ENCODE data around the gene MICAL2.

MICAL2 gene

DNA sequence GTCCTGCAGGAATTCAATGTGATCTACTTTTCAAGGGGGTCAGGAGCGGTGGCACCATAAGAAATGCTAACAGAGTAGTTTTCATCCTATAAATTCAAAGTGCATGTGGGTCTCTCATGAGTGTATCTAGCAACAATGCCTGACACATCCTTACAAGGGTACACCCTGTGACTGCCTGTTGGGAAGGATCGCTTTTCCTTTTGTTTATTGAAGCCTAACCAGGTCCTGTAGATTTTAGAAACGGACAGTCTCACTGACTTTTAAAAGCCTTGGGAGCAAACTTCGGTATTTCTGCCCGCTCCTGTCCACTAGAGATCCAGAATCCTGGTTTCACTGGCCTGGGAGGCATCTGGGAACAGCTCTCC, 102.4 kb downstream of the MICAL2 start:
- H3K4me1 Mint-ChIP-seq, result peaks cover 12 to 28% of the 10 kb centered on the region in 2 donors
- H3K9me3 Mint-ChIP-seq, result no peaks in the 10 kb centered on the region
- peaks cover 18 to 48% of the 10 kb centered on the region in 2 donors for H3K27me3 Mint-ChIP-seq
- H3K4me3 Mint-ChIP-seq, result no peak overlapping the region
- H3K36me3 Mint-ChIP-seq, result no peaks in the 10 kb centered on the region
- ATAC-seq (replicated peaks), result no peak
- no peak for DNase-seq
- no peak overlapping the region for H3K27ac Mint-ChIP-seq

DNA sequence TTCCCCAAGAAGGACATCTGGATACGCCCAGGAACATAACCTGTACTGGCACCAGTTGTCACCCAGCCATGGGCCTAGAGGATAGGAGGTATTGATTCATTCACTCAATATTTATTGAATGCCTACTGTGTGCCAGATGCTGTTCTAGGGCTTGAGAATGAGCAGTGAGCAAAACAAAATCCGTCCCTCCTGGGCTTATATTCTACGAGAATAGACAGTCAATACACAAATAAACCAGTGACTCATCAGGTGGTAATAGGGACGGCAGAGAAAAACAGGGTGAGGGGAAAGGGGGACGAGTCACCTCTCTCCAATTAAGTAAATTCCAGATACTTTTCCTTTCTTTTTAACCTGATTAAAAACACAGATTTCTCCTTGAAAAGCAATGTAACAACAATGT, 103.5 kb downstream of the MICAL2 start:
- Mint-ChIP-seq H3K27ac (no peak overlapping the region), H3K27me3 (peaks cover 25 to 52% of the 10 kb centered on the region in 2 donors), H3K9me3 (no peaks in the 10 kb centered on the region), H3K36me3 (no peaks in the 10 kb centered on the region), H3K4me3 (no peak overlapping the region), H3K4me1 (peaks cover 12 to 28% of the 10 kb centered on the region in 2 donors)
- DNase-seq (no peak), ATAC-seq (replicated peaks) (no peak)

DNA sequence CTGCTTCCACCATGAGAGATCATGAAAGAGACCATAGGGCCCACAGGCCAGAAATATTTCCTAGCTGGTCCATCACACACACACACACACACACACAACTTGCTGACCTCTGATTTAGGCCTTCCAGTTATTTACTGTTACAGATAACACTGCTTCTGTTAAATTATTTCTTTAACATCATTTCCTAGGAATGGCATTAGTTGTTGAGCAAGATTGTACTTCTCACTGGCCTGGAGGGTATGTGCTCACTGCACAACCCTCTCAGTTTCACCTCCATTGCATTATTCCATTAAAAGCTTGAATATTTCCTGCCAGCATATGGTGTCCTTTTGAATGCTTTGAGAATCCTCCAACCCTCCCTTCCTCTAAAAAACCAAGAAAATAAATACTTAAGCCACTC, 104.4 kb downstream of the MICAL2 start:
- Mint-ChIP-seq H3K4me1 (peaks cover 12 to 28% of the 10 kb centered on the region in 2 donors), H3K36me3 (no peaks in the 10 kb centered on the region), H3K4me3 (no peak overlapping the region), H3K27me3 (peaks cover 24 to 54% of the 10 kb centered on the region in 2 donors), H3K9me3 (no peaks in the 10 kb centered on the region), H3K27ac (no peak overlapping the region)
- DNase-seq (no peak), ATAC-seq (replicated peaks) (no peak)

DNA sequence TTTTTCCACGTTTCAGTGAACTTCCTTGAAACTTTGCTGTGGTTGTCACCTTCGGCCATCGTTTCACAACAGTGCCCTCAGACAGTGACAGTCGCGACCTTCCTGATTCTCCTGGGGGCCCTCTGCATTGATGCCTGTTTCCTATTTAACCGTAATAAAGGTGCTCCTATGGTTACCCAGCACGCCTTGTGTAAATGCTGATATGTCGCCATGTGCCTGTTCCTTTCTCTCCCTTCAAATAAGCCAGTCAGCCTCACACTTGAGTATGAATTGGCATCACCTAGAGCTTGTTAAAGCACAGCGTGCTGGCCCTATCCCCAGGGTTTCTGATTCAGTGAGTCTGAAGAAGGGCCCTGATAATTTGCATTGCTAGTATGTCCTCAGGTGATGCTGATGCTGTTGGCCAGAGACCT, 104.8 kb downstream of the MICAL2 start:
- H3K9me3 Mint-ChIP-seq, result no peaks in the 10 kb centered on the region
- peaks cover 24 to 56% of the 10 kb centered on the region in 2 donors for H3K27me3 Mint-ChIP-seq
- no peak for DNase-seq
- H3K36me3 Mint-ChIP-seq, result no peaks in the 10 kb centered on the region
- H3K4me3 Mint-ChIP-seq, result no peak overlapping the region
- ATAC-seq (replicated peaks), result peak; percentile 40 to 57
- peaks cover 12 to 28% of the 10 kb centered on the region in 2 donors for H3K4me1 Mint-ChIP-seq
- no peak overlapping the region for H3K27ac Mint-ChIP-seq

DNA sequence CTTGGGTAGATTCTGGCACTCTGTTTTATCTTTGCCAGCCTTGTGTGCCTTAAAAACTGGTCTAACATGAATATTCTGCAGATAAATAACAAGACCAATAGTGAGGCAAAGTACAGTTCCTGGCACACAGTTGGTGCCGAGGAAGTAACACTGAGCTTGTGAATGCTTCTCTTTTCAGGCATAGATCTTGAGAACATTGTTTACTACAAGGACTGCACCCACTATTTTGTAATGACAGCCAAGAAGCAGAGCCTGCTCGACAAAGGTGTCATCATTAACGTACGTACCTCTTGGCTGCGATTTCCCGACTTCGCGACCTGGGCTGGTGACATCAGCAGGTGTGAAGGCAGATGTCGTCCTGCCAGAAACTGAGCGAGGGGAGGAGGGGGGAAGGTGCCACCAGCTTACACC, 105.7 kb downstream of the MICAL2 start:
- Mint-ChIP-seq H3K27ac (no peak overlapping the region), H3K4me1 (peaks cover 12 to 25% of the 10 kb centered on the region in 2 donors), H3K9me3 (no peaks in the 10 kb centered on the region)

DNA sequence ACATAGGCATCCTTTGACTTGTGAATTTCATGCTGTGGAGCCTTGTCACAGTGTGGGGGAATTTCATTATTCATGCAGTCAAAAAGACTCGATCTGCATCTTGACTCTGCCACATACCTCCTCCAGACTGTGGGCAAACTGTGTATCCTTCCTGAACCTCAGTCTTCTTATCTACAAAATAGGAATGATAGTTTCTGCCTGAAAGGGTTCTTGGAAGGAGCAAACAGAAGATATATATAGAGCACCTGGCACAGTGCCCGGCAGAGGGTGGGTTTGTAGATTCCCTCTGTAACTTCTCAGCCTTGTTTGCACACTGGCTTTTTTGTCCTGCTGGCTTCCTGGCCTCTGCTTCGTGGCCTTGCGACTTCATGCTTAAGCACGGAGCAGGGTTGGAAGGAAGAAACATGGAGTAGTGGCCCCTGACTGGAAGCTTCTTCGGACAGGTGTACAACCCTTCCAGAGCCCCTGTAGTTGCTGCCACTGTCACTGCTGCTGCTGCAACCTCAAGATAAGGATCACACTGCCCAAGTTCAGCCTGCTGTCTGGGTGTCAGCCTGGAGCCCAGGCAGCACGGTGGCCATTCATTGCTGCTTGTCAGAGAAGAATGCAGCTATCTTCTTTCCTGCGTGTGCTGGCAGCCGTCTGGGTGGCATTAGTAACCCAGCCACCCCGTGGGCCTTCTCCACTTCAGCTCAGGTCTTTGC, 106.4 kb downstream of the MICAL2 start:
- H3K27ac Mint-ChIP-seq, result no peak overlapping the region
- H3K36me3 Mint-ChIP-seq, result no peaks in the 10 kb centered on the region
- peaks cover 7 to 17% of the 10 kb centered on the region in 2 donors for H3K4me1 Mint-ChIP-seq
- DNase-seq (no peak), ATAC-seq (replicated peaks) (no peak)
- H3K27me3 Mint-ChIP-seq, result peaks cover 29 to 45% of the 10 kb centered on the region in 2 donors
- no peak overlapping the region for H3K4me3 Mint-ChIP-seq
- H3K9me3 Mint-ChIP-seq, result no peaks in the 10 kb centered on the region

More for the DNA sequence above, 105.7 kb downstream of the MICAL2 start:
- H3K36me3 Mint-ChIP-seq, result no peaks in the 10 kb centered on the region
- no peak overlapping the region for H3K4me3 Mint-ChIP-seq
- no peak for DNase-seq
- ATAC-seq (replicated peaks), result no peak
- peaks cover 24 to 51% of the 10 kb centered on the region in 2 donors for H3K27me3 Mint-ChIP-seq

DNA sequence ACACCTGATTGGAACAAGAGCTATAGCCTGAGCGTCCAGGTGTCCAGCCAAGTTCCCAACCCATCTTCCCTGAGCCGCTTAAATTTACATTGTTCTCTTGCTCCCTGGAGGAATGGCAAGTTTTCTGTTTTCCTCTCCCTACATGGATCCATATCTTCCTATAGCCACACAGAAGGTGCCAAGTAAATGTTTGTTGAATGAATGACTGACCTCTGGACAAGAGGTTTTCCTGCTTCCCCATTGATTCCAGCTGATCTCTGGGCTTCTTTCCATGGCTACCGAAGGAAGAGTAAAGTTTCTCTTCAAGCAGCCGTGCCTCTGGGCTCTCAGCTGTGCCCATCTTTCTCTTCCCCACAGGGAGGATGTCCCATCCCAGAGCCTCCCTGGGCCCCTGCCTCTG, 107.5 kb downstream of the MICAL2 start:
- Mint-ChIP-seq H3K4me1 (peaks cover 7 to 14% of the 10 kb centered on the region in 2 donors), H3K27ac (no peak overlapping the region), H3K9me3 (no peaks in the 10 kb centered on the region), H3K36me3 (no peaks in the 10 kb centered on the region), H3K27me3 (peaks cover 29 to 45% of the 10 kb centered on the region in 2 donors), H3K4me3 (no peak overlapping the region)
- DNase-seq, result no peak
- no peak for ATAC-seq (replicated peaks)

DNA sequence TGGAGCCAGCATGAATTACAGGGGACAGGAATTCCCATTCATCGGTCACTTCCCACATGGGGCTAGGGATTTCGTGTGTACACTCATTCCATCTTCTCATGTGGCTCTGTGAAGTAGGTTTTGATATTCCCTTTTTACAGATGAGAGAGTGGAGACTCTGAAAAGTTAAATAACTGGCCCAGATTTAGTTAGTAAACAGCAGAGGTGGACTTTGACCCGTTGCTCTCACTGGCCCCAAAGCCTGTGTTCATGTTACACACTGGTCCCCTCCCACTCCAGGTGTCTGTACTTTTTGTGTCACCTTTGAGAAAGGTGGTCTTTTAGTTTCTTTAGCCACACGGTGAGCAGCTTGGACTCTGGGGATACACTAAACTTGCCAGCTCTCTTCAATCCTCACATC, 108.5 kb downstream of the MICAL2 start:
- Mint-ChIP-seq H3K9me3 (no peaks in the 10 kb centered on the region), H3K27me3 (peaks cover 29 to 45% of the 10 kb centered on the region in 2 donors), H3K4me3 (no peak overlapping the region), H3K36me3 (no peaks in the 10 kb centered on the region), H3K4me1 (peaks cover 7 to 20% of the 10 kb centered on the region in 2 donors), H3K27ac (no peak overlapping the region)
- DNase-seq, result no peak
- ATAC-seq (replicated peaks), result no peak

DNA sequence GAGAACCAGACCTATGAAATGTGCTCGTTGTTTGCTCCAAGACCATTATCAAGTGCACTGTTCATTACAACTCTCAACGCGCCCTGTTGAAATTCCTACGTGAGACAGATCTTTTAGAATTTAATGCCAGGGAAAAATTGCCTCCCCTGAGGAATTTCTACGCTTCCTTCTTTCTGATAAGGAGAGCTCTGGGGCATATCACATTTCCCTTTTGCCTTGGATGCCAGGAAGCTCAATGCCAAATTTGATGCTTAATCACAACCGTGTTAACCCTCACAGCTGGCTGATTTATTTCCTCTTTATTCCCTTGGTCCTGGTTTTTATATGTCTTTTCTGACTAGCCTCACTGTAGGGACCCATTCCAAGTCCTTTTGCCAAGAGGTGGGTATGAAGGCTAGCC, 109.4 kb downstream of the MICAL2 start:
- Mint-ChIP-seq H3K36me3 (no peaks in the 10 kb centered on the region), H3K27ac (no peak overlapping the region), H3K4me1 (peaks cover 14 to 27% of the 10 kb centered on the region in 2 donors)

DNA sequence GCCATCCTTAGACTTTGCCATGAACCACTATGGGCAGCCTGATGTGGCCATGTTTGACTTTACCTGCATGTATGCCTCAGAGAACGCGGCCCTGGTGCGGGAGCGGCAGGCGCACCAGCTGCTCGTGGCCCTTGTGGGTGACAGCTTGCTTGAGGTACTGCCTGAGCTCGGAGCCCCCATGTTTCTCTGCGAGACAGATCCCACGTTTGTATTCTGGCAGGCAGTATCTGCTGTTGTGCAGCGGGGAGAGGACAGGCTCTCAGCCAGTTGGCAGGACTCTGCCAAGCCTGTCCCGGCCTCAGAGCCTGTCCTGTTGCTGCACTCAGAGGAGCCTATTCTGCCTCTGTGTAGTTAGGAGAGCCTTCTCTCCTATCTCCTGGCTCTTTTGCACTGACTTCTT, 109.9 kb downstream of the MICAL2 start:
- peaks cover 22 to 47% of the 10 kb centered on the region in 2 donors for H3K27me3 Mint-ChIP-seq
- H3K4me1 Mint-ChIP-seq, result peaks cover 10 to 22% of the 10 kb centered on the region in 2 donors
- no peak overlapping the region for H3K4me3 Mint-ChIP-seq
- no peaks in the 10 kb centered on the region for H3K9me3 Mint-ChIP-seq
- H3K27ac Mint-ChIP-seq, result no peak overlapping the region
- ATAC-seq (replicated peaks), result no peak
- DNase-seq, result no peak
- no peaks in the 10 kb centered on the region for H3K36me3 Mint-ChIP-seq

More for the DNA sequence above, 109.4 kb downstream of the MICAL2 start:
- DNase-seq, result no peak
- Mint-ChIP-seq H3K4me3 (no peak overlapping the region), H3K27me3 (peaks cover 28 to 49% of the 10 kb centered on the region in 2 donors), H3K9me3 (no peaks in the 10 kb centered on the region)
- no peak for ATAC-seq (replicated peaks)

DNA sequence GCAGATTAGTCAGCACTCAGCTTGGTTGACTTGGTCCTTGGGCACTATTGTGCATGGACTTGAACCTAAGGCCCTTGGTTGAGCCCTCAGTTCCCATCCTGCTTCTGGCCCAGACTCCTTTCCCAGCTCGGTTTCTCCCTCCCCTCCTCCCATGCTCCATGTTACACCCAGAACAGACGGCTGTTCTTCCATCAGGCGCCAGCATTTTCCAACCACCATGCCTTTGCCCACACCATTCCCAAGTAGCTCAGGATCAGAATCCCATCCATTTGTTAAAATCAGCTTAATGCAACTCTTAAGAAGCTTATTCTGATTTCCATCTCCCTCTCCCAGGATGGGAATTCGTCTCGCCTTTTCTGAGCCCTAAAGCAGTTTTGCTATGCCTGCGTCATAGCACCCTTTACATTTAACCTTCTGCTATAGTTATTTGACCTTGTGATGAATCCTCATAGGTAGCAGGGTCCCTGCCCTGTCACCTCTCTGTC, 110.7 kb downstream of the MICAL2 start:
- no peak overlapping the region for H3K27ac Mint-ChIP-seq
- H3K36me3 Mint-ChIP-seq, result no peaks in the 10 kb centered on the region
- H3K9me3 Mint-ChIP-seq, result no peaks in the 10 kb centered on the region
- no peak for ATAC-seq (replicated peaks)
- H3K27me3 Mint-ChIP-seq, result peaks cover 22 to 39% of the 10 kb centered on the region in 2 donors
- H3K4me3 Mint-ChIP-seq, result no peak overlapping the region
- DNase-seq, result no peak
- peaks cover 8 to 15% of the 10 kb centered on the region in 2 donors for H3K4me1 Mint-ChIP-seq

DNA sequence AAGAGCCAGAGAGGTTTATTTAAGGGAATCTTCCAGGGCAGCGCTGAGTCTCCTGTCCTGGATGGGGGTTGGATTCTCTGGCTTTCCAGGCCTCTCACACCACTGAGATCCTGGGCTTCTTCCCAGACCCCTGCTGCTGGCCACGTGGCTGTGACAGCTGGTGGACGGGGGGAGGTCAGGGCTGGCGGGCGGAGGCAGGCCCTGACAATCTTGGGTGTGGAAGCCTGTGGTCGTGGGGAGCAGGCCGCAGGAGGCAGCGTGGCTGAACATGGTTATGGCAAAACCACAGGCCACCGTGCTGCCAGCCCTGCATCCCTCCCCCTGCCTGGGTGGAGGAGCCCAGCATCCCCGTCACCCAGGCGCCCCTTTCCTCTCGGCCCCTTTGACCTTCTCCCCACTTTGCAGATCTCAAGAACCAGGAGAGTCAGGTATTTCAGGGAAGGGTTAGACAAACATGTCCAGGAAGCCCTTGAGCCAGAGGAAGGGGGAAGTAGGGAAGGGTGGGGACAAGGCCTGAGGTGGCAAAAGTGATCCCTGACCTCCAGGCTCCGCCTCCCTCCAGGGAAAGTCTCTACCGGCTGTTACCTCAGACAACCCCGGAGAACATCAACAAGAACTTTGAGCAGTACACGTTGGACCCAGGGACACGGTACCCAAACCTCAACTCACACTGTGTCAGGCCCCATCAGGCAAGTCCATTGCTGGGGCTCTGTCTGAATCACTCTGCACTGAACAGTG, 111.8 kb downstream of the MICAL2 start:
- H3K4me1 Mint-ChIP-seq, result peaks cover 8 to 15% of the 10 kb centered on the region in 2 donors
- DNase-seq (no peak), ATAC-seq (replicated peaks) (no peak)
- H3K4me3 Mint-ChIP-seq, result no peak overlapping the region
- H3K36me3 Mint-ChIP-seq, result no peaks in the 10 kb centered on the region
- no peaks in the 10 kb centered on the region for H3K9me3 Mint-ChIP-seq
- peaks cover 23 to 32% of the 10 kb centered on the region in 2 donors for H3K27me3 Mint-ChIP-seq
- H3K27ac Mint-ChIP-seq, result no peak overlapping the region

DNA sequence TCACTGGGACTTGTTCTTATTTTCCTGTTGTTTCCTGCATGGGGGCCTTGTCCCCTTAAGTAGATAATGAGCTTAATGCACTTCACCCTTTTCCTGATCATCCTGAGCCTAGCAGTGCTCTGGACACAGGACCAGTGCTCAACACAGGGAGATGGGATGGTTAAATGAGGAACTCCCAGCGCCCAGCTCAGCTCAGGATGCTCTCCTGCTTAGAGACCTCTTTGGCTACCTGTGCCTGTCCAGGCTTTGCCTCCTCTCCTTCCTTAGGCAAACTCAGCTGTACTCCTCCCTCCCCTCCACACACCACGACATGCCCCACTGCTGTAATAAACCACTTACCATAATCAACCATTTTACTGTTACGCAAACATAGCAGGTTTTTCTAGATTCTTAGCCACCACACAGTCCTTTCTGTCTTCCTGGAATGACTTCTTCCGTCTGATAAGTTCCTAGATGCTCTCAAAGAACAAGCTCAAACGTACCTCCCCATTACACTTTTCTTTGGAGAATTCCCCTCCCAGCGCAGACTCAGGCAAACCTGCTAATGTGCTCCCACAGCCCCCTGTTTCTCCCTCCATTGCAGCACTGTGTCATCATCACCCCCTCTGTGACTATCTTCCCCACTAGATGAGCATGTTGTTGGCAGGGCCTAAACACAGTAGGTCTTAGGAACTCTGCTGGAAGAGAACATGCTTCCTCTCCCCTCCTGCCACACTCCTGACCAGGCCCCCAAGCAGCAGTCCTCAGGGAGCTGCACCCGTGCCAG, 113.6 kb downstream of the MICAL2 start:
- Mint-ChIP-seq H3K27ac (no peak overlapping the region), H3K9me3 (no peaks in the 10 kb centered on the region), H3K36me3 (no peaks in the 10 kb centered on the region), H3K27me3 (peaks cover 16 to 18% of the 10 kb centered on the region in 2 donors), H3K4me1 (peaks cover 8 to 15% of the 10 kb centered on the region in 2 donors), H3K4me3 (peak overlapping the region in 1 of 2 donors; percentile 8)
- no peak for DNase-seq
- peak; percentile 2 to 10 for ATAC-seq (replicated peaks)

DNA sequence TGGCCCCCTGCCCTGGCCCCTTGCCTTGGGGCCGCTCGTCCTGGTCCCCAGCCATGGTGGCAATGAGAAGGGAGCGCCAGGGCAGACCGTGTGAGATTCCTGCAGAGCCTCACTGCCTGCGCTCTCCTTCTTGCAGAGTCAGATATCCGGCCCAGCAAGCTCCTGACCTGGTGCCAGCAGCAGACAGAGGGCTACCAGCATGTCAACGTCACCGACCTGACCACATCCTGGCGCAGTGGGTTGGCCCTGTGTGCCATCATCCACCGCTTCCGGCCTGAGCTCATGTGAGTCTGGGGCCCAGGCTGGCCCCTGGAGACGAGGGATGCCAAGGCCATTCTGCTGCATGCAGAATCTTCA, 114.1 kb downstream of the MICAL2 start:
- Mint-ChIP-seq H3K27me3 (peaks cover 11 to 14% of the 10 kb centered on the region in 2 donors), H3K9me3 (no peaks in the 10 kb centered on the region), H3K36me3 (no peaks in the 10 kb centered on the region), H3K4me3 (peak overlapping the region; percentile 6 to 8), H3K4me1 (peaks cover 8 to 15% of the 10 kb centered on the region in 2 donors), H3K27ac (no peak overlapping the region)
- DNase-seq (peak; percentile 44), ATAC-seq (replicated peaks) (peak; percentile 99)
